ENCODE measurements around the gene MYT1.

Gene MYT1

DNA sequence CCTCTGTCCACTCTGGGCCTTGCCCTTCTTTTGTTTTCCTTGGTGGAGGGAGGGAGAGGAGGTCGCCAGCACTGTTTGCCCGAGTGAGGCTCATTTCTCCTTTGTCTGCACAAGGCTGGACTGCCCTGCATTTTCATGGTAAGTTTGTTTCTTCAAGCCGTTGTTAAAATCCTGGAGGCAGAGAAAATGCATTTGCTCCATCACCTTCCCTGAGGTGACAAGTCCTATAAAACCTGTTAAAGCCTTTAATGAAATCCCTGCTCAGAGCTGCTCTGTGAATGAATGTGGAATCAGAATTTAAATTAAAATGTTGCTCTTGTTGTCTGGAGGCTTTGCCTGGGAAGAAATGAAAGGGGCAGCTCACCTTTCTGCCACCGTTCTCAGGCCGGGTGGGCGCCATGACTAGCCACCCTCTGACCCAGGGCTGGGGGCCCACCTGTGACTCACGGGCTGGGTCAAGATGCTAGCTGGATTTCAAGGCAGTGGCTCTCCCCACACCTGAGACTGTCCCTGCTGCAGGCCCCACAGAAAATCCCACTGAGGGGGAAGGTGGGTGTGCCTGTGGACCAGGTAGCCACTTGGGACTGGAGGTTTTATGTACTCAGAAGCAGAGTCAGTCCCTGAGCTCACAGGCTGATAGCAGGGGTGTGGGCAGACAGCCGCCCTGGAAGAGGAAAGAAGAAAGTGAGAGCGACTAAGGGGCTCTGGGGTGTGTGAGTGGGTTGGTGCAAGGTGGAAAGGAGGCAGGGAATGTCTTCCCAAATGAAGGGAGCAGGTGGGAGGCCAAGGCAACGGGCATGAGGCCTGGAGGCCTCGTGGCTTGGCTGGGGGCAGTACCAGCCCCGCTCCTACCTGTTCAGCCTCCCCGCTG is 24.0 kb upstream of the MYT1 start:
- DNase-seq: no peak

DNA sequence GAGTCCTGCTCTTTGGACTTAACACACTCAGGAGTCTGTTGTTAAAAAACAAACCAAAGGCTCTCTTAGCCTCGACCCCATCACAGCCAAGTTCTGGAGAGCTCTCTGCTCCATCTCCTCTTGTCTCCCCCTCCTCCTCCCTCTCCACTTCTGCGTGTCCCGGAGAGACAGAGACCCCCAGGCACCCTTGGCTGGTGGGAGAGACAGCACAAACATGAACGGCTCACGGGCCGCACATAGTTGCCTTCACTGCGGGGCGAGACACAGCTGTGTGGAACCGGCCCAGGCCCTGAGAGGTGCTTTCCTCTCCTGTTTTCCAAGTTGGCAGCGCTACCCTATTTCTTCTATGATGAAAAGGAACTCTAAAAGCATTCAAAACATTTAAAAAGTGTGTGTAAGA is 23.3 kb upstream of the MYT1 start:
- DNase-seq: no peak

DNA sequence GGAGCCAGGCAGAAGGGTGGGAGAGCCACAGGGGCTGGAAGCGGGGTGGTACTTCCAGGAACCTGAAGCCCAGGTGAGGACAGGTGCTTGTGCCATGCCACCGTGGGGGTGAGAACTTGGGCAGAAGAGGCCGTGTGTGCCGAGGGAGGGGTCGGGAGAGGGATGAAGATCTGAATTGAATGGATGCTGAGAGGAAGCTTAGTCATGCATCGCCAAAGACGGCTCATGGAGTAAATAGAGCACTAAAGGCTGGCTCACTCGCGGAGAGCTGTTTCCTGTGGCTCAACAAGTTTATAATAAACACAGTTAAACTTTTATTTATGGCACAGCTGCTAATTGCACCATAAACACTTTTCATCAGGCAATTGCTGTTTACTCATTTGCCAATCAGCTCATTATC is 21.7 kb upstream of the MYT1 start:
- DNase-seq: no peak

DNA sequence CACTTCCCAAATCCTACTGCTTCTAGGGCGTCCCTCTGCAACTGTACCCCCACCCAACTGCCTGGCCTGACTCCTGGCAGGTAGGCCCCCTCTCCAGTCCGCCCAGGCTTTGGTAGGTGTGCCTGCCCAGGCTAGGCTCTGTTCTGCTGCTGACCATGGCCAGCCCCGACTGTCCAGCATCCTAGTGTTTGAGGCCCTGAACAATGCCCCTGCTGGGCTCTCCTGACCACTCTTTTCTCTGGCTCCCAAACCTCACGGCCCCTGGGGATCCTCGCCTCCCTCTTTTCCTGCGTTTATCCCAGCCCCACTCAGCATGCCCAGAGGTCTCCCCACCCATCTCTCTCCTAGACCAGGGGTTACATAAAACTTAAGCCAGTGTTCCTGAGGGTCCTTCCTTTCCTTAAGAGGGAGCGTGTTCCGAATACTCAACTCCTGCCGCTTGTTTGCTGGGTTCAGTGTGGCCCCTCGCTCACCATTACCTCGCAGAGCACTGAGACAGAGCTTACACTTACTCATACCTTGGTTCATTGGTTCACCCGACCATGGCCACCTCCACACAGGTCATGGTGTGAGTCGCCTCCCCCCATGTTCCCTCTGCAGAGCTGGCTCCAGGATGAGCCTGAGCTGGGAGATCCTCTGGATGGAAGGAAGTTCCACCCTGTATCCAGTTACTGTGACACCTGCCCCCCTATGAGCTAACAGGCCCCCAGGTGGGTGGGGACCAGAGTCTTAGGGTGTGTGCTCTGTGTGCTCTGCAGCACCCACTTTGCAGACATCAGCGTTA is 21.0 kb upstream of the MYT1 start:
- no peak for DNase-seq

DNA sequence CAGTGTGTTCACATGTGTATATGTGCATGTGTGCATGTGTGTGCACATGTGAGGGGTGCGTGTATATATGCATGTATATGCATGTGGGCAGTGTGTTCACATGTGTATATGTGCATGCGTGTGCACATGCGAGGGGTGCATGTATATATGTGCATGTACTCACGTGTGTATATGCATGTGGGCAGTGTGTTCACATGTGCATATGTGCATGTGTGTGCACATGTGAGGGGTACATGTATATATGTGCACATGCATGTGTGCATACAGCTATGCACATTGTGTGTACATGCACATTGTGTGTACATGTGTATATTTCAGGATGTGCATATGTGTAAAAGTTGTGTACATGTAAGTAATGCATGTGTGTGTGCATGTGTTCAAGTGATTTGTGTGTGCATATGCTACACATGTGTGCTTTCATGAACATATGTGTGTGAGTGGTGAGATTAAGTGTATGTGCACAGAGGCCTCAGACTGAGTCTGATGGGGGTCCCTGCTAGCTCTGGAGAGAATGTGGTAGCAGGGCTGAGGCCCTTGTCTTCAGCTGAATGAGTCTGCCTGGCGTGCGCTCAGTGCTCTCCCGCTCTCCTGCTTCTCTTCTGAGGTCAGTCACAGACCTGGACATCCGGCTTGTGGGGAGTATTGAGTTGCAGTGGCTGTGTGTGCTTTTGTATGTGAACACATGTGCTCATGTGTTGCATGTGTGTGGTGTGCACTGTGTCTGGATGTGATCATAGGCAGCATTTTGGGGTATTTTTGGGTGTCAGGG is 19.9 kb upstream of the MYT1 start:
- no peak for DNase-seq

DNA sequence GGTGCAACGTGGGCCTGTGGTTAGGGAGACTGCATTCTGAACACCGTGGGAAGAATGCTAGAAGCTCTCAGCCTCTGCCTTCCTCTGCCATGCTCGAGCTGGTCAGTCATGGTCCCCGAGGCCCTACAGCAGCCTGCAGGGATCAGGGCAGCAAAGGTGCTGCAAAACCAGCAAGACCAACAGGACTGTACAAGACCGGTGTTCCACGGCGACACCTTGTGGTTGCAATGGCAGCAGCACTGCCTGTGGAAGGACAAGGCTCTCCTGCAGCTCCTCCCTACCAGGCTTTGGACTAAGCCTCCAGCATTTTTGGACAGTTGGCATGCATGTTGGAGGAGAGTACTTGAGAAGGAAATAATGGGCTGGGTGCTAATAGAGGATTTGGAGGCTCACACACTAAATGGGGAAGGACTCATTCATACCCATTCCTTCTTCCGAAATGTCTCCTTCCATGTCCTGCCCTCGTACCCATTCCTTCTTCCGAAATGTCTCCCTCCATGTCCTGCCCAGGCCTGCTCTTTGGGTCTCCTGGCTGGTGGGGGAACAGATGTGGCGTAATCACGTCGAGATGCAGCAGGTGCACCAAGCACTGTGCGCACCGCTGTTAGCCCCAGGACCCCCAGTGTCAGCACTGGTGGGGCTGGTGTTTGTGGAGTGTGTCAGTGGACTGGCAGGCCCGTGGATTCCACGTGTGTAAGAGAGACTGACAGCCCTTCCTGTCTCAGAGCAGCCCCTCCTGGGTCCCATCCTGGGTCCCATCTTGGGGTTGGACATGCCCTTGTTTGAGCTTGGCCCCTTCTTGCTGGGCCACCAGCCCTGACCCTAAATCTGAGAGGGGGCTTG is 18.6 kb upstream of the MYT1 start:
- DNase-seq: no peak

DNA sequence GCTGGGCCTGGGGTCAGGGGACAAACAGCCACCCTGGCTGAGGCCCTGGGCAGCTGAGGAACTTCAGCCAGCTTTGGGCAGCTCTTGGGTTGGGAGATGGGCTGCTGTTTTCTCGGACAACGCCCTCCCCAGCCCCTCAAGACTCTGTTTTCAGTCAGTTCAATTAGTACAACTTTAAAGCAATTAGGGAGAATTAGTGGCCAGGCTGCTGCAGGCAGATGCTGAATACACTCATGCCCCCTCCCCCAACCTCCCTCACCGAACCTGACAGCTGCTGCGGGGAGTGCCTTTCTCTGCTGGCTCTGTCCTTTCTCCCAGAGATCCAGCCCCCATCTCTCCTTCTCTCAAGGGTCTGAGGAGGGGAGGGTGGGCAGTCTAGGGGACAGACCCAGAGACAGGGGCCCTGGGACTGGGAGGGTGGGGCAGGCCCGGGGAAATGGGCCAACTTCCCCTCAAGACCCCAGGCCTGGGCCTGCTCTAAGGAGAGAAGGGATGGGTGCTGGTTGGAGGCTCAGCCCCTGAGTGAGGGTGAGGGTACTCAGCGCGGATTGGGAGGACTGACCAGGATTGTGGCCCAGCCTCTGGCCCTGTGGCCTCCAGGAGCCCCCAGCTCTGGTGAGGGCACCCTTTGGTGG is 17.8 kb upstream of the MYT1 start:
- DNase-seq: no peak

DNA sequence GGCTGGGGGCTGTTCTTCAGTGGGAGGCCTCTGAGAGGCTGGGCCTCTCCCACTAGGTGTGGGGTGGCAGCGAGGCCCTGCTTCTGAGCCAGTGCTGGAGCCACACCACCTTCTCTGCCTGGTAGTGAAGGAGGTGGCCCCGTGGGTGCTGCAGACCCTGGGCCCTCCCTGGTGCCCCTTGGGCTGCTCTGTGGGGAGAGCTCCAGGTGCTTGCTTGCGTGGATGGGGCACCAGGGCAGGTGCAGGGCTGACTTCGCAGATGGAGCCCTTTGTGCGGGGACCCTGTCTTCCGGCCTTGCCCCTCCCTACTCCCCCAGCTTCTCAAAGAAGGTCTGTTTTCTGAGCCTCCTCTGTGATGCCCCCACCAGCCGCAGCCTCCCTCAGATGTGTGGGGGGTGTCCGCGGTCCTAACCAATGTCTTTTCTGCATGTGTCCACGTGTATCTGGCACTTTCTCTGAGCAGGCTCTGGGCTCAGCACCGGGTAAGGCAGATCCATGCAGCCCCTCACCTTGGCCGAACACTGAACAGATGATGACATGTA is 17.2 kb upstream of the MYT1 start:
- no peak for DNase-seq

DNA sequence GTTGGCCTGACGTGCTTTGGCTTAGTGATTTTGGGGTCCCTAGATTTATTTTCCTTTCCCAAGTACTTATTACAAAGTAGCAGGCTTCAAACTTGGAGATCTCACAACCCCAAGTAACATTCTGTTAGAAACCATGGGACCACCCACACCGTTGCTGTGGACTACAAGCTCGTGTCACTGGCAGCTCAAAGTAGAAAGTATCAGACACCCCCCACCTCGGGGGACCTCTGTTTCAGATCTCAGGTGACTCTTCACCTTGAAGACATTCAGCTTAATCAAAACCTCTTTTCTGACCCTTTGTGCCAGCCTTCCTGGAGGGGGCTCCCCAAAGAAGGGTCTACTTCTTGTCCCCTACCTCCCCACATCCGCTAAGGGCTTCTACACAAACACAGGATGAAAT is 15.7 kb upstream of the MYT1 start:
- no peak for DNase-seq

DNA sequence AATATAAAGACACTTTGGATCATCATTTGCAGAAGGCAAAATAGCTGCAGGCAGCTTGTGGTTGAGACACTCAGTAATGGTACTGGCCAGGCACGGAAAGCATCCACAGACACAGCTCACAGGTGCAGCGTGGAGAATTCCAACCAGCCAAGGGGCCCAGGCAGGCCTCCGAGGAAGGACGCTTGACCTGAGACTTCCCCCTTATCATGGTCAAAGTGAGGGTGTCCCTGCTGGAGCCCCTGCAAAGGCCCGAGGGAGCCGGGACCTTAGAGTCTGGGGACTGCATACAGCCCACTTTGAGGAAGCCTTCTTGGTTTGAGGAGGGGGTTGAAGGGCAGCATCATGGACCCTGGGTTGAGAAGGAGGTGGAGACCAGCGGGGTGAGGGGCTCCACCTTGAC is 15.1 kb upstream of the MYT1 start:
- DNase-seq: no peak

DNA sequence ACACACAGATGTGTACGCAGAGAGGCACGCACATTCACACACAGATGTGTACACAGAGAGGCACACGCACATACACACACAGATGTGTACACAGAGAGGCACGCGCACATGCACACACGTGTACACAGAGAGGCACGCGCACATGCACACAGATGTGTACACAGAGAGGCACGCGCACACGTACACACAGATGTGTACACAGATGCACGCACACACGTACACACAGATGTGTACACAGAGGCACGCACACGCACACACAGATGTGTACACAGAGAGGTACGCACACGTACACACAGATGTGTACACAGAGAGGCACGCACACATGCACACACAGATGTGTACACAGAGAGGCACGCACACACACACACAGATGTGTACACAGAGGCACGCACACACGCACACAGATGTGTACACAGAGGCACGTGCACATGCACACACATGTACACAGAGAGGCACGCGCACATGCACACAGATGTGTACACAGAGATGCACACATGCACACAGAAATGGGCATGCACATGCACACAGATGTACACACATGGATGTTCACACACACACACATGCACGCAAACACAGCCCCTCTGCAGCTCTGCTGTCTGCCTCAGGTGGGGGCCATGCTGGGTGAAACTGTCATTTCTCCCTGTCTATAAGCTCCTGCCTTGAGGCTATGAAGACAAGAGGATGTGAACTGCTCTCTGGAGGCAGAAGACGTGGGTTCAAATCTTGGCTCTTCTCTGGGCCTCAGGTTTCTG is 14.3 kb upstream of the MYT1 start:
- no peak for DNase-seq

DNA sequence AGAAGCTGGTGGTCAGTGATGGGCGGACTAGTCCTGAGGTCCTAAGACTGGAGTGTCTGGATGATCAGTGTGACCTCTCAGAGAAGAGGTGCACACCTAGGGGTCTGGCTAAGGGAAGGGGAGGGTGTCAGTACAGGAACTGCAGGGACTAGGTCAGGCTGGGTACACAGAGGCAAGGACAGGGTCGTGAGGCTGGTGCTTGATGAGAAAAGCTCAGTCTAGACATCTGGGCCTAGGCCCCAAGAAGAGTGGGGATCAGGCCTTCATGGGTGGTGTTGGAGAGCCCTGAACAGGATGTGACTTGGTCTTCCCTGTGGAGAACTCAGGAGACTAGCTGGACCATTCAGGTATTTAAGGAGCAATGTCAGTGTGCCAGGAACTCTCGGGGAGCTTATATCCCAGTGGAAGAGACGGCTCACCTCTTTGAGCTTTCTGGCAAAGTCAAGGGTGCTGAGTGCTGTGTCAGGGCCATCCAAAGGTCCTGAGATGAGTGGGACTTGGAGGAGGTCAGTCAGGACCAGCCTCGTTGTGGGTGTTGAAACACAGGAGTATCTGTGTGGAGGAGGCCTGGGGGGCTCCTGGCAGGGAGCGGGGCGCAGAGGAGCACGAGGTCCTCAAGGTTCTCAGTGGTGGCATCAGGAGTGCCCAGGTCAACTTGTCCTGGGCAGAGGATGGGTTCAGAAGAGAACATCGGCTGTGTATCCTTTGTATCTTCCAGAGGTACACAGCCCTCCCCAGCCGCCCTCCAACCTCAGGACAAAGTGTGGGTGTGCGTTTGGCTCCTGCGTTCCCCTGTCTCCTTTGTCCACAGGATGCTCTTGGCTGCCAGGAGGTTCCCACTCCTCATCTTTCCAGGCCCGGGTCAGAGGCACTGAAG is 13.3 kb upstream of the MYT1 start:
- DNase-seq: no peak

DNA sequence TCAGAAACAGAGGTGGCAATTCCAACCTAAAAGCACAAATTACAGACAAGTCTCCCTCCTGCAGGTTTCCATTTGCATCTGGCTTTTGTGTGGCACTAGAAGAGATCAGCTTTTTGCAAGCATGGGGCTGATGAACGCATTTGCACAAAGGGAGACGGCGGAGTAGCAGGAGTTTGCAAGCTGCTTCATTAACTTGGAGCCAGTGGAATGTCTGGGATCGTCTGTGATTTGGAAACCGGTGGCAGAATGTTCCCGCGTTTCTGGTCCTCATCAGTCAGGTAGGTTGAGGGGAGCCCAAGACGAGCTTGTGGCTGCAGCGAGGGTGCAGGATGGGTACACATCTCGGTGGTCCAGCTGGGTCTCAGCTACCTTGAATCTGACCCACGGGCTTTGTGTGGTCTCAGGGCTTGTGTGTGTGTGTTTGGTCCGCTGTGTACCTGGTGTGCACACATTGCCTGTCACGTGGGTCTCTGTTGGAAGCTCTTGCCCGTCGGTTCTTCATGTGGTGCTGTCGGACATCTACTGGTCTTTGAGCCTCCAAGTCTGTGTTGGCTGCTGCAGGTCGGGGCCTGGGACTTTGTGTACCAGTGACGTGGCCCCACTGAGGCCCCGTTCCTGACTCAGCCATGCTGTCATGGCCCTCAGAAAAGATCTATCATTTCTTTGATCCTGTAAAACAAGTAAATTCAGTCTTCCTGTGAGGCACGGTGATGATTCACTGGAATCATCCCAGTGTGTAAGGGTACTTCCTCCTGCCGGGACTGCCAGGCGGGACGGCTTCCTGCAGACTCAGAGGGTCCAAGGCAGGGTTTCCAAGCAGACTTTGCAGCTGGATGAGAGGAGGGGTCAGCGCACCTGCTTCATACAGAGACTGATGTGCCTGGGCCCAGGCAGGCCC is 12.4 kb upstream of the MYT1 start:
- no peak for DNase-seq

DNA sequence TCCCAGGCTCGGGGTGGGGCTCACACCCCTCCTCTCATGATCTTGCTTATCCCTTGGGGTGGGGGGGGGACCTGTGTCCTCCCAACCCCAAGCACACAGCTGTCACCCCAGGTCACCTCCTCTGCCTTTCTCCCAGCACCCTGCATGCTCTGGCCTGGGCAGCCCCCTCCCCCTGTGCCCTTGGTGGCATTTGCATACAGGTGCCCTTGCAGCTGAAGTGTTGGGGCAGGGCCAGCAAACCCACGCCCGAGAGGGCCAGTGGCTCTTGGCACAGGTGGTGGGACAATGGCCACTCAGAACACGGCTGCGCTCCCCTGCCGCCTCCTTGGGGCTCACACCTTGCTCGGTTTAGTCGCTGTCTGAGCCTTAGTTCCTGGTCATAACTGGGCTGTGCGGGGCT is 11.3 kb upstream of the MYT1 start:
- DNase-seq: no peak

DNA sequence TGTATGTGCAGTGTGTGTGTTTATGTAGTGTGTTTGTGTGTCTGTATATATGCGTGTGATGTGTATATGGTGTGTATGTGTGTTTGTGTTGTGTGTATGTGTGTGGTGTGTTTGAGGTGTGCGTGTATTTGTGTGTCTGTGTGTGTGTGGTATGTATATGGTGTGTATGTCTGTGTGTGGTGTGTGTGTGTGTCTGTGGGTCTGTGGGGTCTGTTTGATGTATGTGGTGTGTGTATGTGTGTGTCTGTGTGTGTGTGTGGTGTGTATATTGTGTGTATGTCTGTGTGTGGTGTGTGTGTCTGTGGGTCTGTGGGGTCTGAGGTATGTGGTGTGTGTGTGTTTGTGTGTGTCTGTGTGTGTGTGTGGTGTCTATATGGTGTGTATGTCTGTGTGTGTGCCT is 10.8 kb upstream of the MYT1 start:
- DNase-seq: no peak

DNA sequence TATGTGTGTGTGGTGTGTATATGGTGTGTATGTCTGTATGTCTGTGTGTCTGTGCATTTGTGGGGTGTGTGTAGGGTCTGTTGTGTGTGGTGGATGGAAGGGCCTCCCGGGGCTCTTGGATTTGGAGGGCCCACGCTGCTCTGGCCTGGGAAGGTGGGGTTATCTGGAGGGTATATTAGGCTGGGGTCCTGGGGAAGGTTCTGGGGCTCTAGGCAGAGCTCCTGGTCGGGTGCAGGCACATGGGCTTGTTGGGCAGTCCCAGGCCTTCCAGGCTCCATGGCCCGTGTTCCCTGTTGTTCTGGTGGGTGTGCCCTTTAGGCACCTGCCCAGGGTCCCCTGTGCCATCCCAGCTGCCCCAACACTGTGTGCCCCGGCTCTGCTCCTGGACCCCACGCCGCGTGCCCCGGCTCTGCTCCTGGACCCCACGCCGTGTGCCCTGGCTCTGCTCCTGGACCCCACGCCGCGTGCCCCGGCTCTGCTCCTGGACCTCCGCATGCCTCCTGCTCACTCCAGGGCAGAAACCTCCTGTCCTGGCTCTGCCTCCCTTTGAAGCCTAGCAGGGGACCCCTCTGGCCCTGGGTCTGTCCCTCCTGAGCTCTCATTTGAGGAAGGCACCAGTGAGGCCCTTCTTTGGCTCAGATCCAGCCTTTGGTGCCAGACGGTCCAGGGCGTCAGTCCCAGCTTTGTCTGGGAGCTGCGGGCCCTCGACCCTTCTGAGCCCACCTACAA is 10.2 kb upstream of the MYT1 start:
- DNase-seq: no peak

DNA sequence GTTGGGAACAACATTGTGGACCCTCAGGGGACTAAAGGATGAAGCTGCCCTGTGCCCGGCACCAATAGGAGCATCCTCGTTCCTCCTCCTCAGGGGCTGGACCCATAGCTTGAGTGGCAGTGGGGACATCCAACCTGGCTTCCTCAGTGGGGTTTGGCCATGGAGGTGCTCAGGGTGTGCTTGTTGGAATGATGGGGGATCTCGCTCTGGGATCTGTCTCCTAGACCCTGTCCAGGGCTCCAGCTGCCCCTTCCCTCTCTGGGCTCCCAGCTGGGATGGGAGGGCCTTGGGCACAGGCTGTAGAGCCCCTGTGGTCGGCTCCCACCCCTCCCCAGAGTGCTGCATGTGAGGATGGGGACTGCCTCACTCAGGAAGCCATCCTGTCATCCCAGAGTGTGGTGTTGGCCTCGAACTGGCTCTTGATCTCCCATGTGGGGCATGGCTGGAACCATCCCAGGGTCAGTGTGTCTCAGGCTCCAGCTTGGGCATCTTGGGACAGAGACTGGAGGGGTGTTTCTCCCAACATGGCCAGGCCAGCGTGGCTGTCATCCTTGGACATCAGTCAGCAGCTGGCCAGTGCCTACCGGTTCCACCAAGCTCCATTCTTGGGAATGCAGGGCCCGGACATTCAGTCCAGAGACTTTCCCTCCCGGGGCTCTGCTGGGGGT is 9.5 kb upstream of the MYT1 start:
- DNase-seq: no peak
